K562 (cell line): ENCODE measurements around the gene PRRT2. TPM values are rescaled to one million over a fixed set of nuclear protein-coding genes. Genes with fewer than 3 reads are reported as not detected.

Source experiments
- CBX1 ChIP-seq: sonication (generic); IDR thresholded peaks from 2 replicates; pipeline ENCODE4 v1.6.1; 2016; ENCODE audit warnings: antibody characterized with exemption, low read depth, mild to moderate bottlenecking
- CTBP1 ChIP-seq: fragments of 450-650 bp; IDR thresholded peaks from 2 replicates; pipeline ENCODE4 v1.6.1; 2016; ENCODE audit warnings: borderline replicate concordance
- KLF10 ChIP-seq: fragments of 250-450 bp; sonication (Bioruptor Pico); IDR thresholded peaks from 2 replicates; pipeline ENCODE4 v1.6.1; 2021; ENCODE audit warnings: matching md5 sums
- MEF2D ChIP-seq: conservative IDR thresholded peaks from 2 replicates; pipeline ENCODE4 v1.6.1; 2016; ENCODE audit warnings: low read depth, missing genetic modification characterization, missing compliant biosample characterization
- RBM39 ChIP-seq: fragments of 200-400 bp; formaldehyde crosslinking; optimal IDR thresholded peaks from 2 replicates; pipeline ENCODE3; 2018; ENCODE audit warnings: low read depth, low read length
- SAFB ChIP-seq: fragments of 200-400 bp; formaldehyde crosslinking; IDR thresholded peaks from 2 replicates; pipeline ENCODE4 v1.6.1; 2017; ENCODE audit warnings: low read depth, low read length, borderline replicate concordance
- SREBF2 ChIP-seq: sonication (generic); formaldehyde crosslinking; IDR thresholded peaks from 2 replicates; pipeline ENCODE4 v1.4.0; 2020; ENCODE audit warnings: mild to moderate bottlenecking, missing genetic modification reagents
- SUPT5H ChIP-seq: fragments of 450-650 bp; IDR thresholded peaks from 2 replicates; pipeline ENCODE4 v1.6.1; 2016
- ZBED1 ChIP-seq: IDR thresholded peaks from 2 replicates; pipeline ENCODE4 v1.6.1; 2014
- polyA plus RNA-seq, 8 experiments: library from polyadenylated mRNA; depleted of rRNA in 4 of 8; stranded (reverse) in 5 of 8; unstranded in 3 of 8; fragments of >200 nt; fragmentation: Nextera tagmentation in 2 of 8; fragmentation: Illumina TruSeq in 1 of 8; extraction: Ambion mirVana in 2 of 8; extraction: Trizol in 1 of 8; gene quantifications; 2 replicates each; pipeline versions ENCODE4 v1.2.1 to v1.2.3, GENCODE V29; 2011 to 2014; ENCODE audit warnings: inconsistent platforms in 1 of 8, missing spikeins in 1 of 8
- total RNA-seq, 7 experiments: library from RNA; depleted of rRNA in 6 of 7; stranded (reverse); fragments of >200 nt in 6 of 7; fragmentation: Illumina TruSeq in 2 of 7; extraction: Trizol in 2 of 7; gene quantifications; 2 replicates each; pipeline versions ENCODE4 v1.2.1 to v1.2.3, GENCODE V29; 2011 to 2021; ENCODE audit warnings: low replicate concordance in 1 of 7
- TF ChIP-seq, protein P1 (sequence below), 2 experiments: fragments of 450-650 bp; formaldehyde crosslinking in 1 of 2; IDR thresholded peaks; 2 replicates each; pipeline versions ENCODE4 v1.4.0 to v1.6.1; 2014 to 2020; ENCODE audit warnings: mild to moderate bottlenecking in 2 of 2, borderline replicate concordance in 1 of 2, low read depth in 1 of 2
- TF ChIP-seq, protein P2 (sequence below): sonication (generic); formaldehyde crosslinking; IDR thresholded peaks from 2 replicates; pipeline ENCODE4 v1.8.1; 2022; ENCODE audit warnings: missing genetic modification reagents
- TF ChIP-seq, protein P3 (sequence below): IDR thresholded peaks from 2 replicates; pipeline ENCODE4 v1.6.1; 2011; ENCODE audit warnings: borderline replicate concordance, low read depth, mild to moderate bottlenecking, moderate library complexity, low read length; ENCODE audit not compliant: insufficient read depth, poor library complexity, severe bottlenecking
- TF ChIP-seq, protein P4 (sequence below), 3 experiments: fragments of 200-800 bp in 1 of 3; sonication (Bioruptor generic) in 1 of 3; sonication (generic) in 1 of 3; formaldehyde crosslinking in 1 of 3; IDR thresholded peaks; 2 replicates each; pipeline versions ENCODE4 v1.6.1 to v1.8.0; 2016 to 2022; ENCODE audit warnings: mild to moderate bottlenecking in 2 of 3, missing compliant biosample characterization in 2 of 3, missing genetic modification characterization in 2 of 3, missing genetic modification reagents in 1 of 3

The PRRT2 gene
- total and polyA plus RNA-seq, 9 of the 15 experiments (the other 6 are each of a cell fraction or from before 2014, with no cell fraction given): 0.11 to 1.0 (median 0.42) TPM; not detected in 2

DNA sequence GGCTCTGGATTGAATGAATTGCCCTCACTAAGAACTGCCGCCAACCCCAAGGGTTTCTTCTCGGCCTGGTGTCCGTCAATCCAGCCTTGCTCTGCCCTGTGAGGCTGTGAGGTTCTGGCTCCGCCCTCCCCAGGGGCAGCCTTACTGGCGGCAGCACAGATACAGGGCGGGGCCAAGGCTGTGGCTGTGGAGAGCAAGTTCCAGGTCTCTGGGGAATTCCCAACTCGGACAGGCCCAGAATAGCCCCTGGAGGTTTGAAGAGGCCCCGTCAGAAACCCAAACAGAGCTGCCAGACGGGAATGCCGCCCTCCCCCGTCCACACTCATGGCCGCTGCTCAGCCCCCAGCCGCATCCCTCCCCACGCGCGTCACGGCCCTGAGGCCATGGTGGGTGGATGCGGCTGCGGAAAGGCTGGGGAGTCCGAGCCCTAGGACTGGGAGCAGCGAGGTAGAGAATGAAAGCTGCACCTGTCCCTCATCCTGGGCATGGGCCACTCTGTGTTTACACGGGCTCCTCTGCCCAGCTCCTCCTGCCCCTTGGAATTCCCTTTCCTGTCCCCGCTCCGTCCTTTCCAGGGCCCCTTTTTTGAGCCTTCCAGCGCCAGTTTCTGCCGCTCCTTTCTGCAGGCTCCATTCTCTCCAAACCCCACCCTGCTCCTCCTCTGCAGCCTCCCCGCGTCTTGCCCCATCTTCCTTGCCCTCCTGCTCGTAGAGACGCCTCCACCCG lies 660 bp upstream of the PRRT2 start (continued):
- TF ChIP-seq MEF2D: peak; percentile 47; the same call in 1 of the 2 replicates
- peak; percentile 72 for TF ChIP-seq SUPT5H
- peak; percentile 79 for TF ChIP-seq SAFB
- TF ChIP-seq SREBF2 (CRISPR knock-in tag): no peak
- TF ChIP-seq ZBED1: peak; percentile 65; the same call in 1 of the 2 replicates
- TF ChIP-seq, protein P1, sequence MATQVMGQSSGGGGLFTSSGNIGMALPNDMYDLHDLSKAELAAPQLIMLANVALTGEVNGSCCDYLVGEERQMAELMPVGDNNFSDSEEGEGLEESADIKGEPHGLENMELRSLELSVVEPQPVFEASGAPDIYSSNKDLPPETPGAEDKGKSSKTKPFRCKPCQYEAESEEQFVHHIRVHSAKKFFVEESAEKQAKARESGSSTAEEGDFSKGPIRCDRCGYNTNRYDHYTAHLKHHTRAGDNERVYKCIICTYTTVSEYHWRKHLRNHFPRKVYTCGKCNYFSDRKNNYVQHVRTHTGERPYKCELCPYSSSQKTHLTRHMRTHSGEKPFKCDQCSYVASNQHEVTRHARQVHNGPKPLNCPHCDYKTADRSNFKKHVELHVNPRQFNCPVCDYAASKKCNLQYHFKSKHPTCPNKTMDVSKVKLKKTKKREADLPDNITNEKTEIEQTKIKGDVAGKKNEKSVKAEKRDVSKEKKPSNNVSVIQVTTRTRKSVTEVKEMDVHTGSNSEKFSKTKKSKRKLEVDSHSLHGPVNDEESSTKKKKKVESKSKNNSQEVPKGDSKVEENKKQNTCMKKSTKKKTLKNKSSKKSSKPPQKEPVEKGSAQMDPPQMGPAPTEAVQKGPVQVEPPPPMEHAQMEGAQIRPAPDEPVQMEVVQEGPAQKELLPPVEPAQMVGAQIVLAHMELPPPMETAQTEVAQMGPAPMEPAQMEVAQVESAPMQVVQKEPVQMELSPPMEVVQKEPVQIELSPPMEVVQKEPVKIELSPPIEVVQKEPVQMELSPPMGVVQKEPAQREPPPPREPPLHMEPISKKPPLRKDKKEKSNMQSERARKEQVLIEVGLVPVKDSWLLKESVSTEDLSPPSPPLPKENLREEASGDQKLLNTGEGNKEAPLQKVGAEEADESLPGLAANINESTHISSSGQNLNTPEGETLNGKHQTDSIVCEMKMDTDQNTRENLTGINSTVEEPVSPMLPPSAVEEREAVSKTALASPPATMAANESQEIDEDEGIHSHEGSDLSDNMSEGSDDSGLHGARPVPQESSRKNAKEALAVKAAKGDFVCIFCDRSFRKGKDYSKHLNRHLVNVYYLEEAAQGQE (IDR thresholded peaks at IDR 0.05; ENCODE audit: borderline replicate concordance): no peak
- TF ChIP-seq, protein P1 (CRISPR knock-in tag; IDR thresholded peaks at IDR 0.05; ENCODE audit: low read depth): 0 out of 2 replicates have a peak, but pooled peaks have one; percentile 56
- peak; percentile 54 for TF ChIP-seq RBM39
- TF ChIP-seq, protein P2, sequence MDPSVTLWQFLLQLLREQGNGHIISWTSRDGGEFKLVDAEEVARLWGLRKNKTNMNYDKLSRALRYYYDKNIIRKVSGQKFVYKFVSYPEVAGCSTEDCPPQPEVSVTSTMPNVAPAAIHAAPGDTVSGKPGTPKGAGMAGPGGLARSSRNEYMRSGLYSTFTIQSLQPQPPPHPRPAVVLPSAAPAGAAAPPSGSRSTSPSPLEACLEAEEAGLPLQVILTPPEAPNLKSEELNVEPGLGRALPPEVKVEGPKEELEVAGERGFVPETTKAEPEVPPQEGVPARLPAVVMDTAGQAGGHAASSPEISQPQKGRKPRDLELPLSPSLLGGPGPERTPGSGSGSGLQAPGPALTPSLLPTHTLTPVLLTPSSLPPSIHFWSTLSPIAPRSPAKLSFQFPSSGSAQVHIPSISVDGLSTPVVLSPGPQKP (CRISPR knock-in tag): no peak
- TF ChIP-seq, protein P3, sequence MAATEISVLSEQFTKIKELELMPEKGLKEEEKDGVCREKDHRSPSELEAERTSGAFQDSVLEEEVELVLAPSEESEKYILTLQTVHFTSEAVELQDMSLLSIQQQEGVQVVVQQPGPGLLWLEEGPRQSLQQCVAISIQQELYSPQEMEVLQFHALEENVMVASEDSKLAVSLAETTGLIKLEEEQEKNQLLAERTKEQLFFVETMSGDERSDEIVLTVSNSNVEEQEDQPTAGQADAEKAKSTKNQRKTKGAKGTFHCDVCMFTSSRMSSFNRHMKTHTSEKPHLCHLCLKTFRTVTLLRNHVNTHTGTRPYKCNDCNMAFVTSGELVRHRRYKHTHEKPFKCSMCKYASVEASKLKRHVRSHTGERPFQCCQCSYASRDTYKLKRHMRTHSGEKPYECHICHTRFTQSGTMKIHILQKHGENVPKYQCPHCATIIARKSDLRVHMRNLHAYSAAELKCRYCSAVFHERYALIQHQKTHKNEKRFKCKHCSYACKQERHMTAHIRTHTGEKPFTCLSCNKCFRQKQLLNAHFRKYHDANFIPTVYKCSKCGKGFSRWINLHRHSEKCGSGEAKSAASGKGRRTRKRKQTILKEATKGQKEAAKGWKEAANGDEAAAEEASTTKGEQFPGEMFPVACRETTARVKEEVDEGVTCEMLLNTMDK: no peak
- TF ChIP-seq, protein P4, sequence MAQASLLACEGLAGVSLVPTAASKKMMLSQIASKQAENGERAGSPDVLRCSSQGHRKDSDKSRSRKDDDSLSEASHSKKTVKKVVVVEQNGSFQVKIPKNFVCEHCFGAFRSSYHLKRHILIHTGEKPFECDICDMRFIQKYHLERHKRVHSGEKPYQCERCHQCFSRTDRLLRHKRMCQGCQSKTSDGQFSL (CRISPR knock-in tag; IDR thresholded peaks at IDR 0.05): peak; percentile 20; the same call in 1 of the 2 replicates
- TF ChIP-seq, protein P4 (tag; IDR thresholded peaks at IDR 0.05): no peak
- TF ChIP-seq CTBP1: peak; percentile 6; the same call in 1 of the 2 replicates
- TF ChIP-seq KLF10 (CRISPR knock-in tag): 0 out of 2 replicates have a peak, but pooled peaks have one; percentile 58
- TF ChIP-seq CBX1: 0 out of 2 replicates have a peak, but pooled peaks have one; percentile 51
